HepG2 (cell line): ENCODE results near the gene FGGY. TPM values are rescaled to one million over a fixed set of nuclear protein-coding genes. Genes with fewer than 3 reads are reported as not detected.

Experiments
- AKAP8 ChIP-seq: sonication (generic); formaldehyde crosslinking; IDR thresholded peaks from 2 replicates; pipeline ENCODE4 v1.5.1; 2020; ENCODE audit warnings: mild to moderate bottlenecking, missing genetic modification reagents
- ATF1 ChIP-seq: IDR thresholded peaks from 2 replicates; pipeline ENCODE4 v1.6.1; 2016; ENCODE audit warnings: mild to moderate bottlenecking, control low read depth
- FOXC1 ChIP-seq: sonication (generic); formaldehyde crosslinking; IDR thresholded peaks from 2 replicates; pipeline ENCODE4 v1.8.0; 2022; ENCODE audit warnings: mild to moderate bottlenecking, missing genetic modification reagents, borderline replicate concordance
- GATAD2A ChIP-seq: IDR thresholded peaks from 2 replicates; pipeline ENCODE4 v1.6.1; 2016
- HDAC1 ChIP-seq: sonication (generic); formaldehyde crosslinking; IDR thresholded peaks from 2 replicates; pipeline ENCODE4 v1.5.1; 2020; ENCODE audit warnings: mild to moderate bottlenecking, missing genetic modification reagents
- HMGA1 ChIP-seq: sonication (generic); formaldehyde crosslinking; conservative IDR thresholded peaks from 2 replicates; pipeline ENCODE4 v1.4.0; 2020; ENCODE audit warnings: missing genetic modification reagents
- HOXA3 ChIP-seq: sonication (generic); formaldehyde crosslinking; IDR thresholded peaks from 2 replicates; pipeline ENCODE4 v1.5.0; 2020; ENCODE audit warnings: missing genetic modification reagents
- IRX3 ChIP-seq: sonication (generic); formaldehyde crosslinking; IDR thresholded peaks from 2 replicates; pipeline ENCODE4 v1.8.1; 2023; ENCODE audit warnings: mild to moderate bottlenecking, low read depth, missing genetic modification reagents, borderline replicate concordance
- MIXL1 ChIP-seq: IDR thresholded peaks from 2 replicates; pipeline ENCODE4 v1.6.1; 2016
- MTA1 ChIP-seq: sonication (generic); formaldehyde crosslinking; IDR thresholded peaks from 2 replicates; pipeline ENCODE4 v1.4.0; 2020; ENCODE audit warnings: missing genetic modification reagents, mild to moderate bottlenecking, borderline replicate concordance
- MXI1 ChIP-seq: IDR thresholded peaks from 3 replicates; pipeline ENCODE4 v1.6.1; 2012; ENCODE audit warnings: low read depth, low read length, inconsistent platforms, borderline replicate concordance
- PTBP1 ChIP-seq: fragments of 200-400 bp; formaldehyde crosslinking; IDR thresholded peaks from 2 replicates; pipeline ENCODE4 v1.6.1; 2018; ENCODE audit warnings: low read length, low read depth; ENCODE audit not compliant: poor library complexity, severe bottlenecking
- SAFB2 ChIP-seq: sonication (generic); formaldehyde crosslinking; IDR thresholded peaks from 2 replicates; pipeline ENCODE4 v1.5.1; 2020; ENCODE audit warnings: missing genetic modification reagents, low read depth, mild to moderate bottlenecking, borderline replicate concordance
- SAP130 ChIP-seq: IDR thresholded peaks from 2 replicates; pipeline ENCODE4 v1.6.1; 2016; ENCODE audit warnings: low read depth
- SKI ChIP-seq: fragments of 450-650 bp; IDR thresholded peaks from one replicate; pipeline ENCODE4 v1.6.1; 2018; ENCODE audit warnings: mild to moderate bottlenecking; ENCODE audit not compliant: partially characterized antibody
- SRY ChIP-seq: sonication (generic); formaldehyde crosslinking; IDR thresholded peaks from 2 replicates; pipeline ENCODE4 v1.8.0; 2022; ENCODE audit warnings: mild to moderate bottlenecking, missing genetic modification reagents
- STAG1 ChIP-seq: sonication (generic); formaldehyde crosslinking; IDR thresholded peaks from 2 replicates; pipeline ENCODE4 v1.4.0; 2020; ENCODE audit warnings: missing genetic modification reagents
- TSC22D2 ChIP-seq: sonication (generic); formaldehyde crosslinking; IDR thresholded peaks from 2 replicates; pipeline ENCODE4 v1.5.1; 2020; ENCODE audit warnings: missing genetic modification reagents, mild to moderate bottlenecking, borderline replicate concordance
- ZBTB8A ChIP-seq: sonication (generic); formaldehyde crosslinking; IDR thresholded peaks from 2 replicates; pipeline ENCODE4 v1.4.0; 2020; ENCODE audit warnings: mild to moderate bottlenecking, low read depth, missing genetic modification reagents, borderline replicate concordance
- ZFP1 ChIP-seq: IDR thresholded peaks from 2 replicates; pipeline ENCODE4 v1.6.1; 2016
- ZFP82 ChIP-seq: sonication (generic); formaldehyde crosslinking; IDR thresholded peaks from 2 replicates; pipeline ENCODE4 v1.5.1; 2020; ENCODE audit warnings: mild to moderate bottlenecking, missing genetic modification reagents, borderline replicate concordance
- ZNF124 ChIP-seq: sonication (generic); formaldehyde crosslinking; IDR thresholded peaks from 2 replicates; pipeline ENCODE4 v1.4.0; 2020; ENCODE audit warnings: missing genetic modification reagents
- ZNF160 ChIP-seq: sonication (generic); formaldehyde crosslinking; IDR thresholded peaks from 2 replicates; pipeline ENCODE4 v1.8.0; 2022; ENCODE audit warnings: mild to moderate bottlenecking, inconsistent platforms, missing genetic modification reagents
- ZNF224 ChIP-seq: sonication (generic); formaldehyde crosslinking; IDR thresholded peaks from 2 replicates; pipeline ENCODE4 v1.5.0; 2020; ENCODE audit warnings: mild to moderate bottlenecking, missing genetic modification reagents
- ZNF484 ChIP-seq: sonication (generic); formaldehyde crosslinking; IDR thresholded peaks from 2 replicates; pipeline ENCODE4 v1.5.1; 2020; ENCODE audit warnings: mild to moderate bottlenecking, low read depth, missing genetic modification reagents, borderline replicate concordance
- ZNF558 ChIP-seq: sonication (generic); formaldehyde crosslinking; IDR thresholded peaks from 2 replicates; pipeline ENCODE4 v1.9.0; 2022; ENCODE audit warnings: mild to moderate bottlenecking, missing genetic modification reagents, borderline replicate concordance
- ZNF777 ChIP-seq: sonication (generic); formaldehyde crosslinking; IDR thresholded peaks from 2 replicates; pipeline ENCODE4 v1.4.0; 2020; ENCODE audit warnings: missing genetic modification reagents
- polyA plus RNA-seq, 8 experiments: library from polyadenylated mRNA; depleted of rRNA in 3 of 8; stranded (reverse) in 7 of 8; unstranded in 1 of 8; fragments of >200 nt; fragmentation: Illumina TruSeq in 4 of 8; extraction: Trizol in 4 of 8; gene quantifications; 2 replicates each; pipeline versions ENCODE4 v1.2.1 to v1.2.3, GENCODE V29; 2011 to 2016; ENCODE audit warnings: low read depth in 4 of 8, missing spikeins in 1 of 8, mixed read lengths in 1 of 8; ENCODE audit not compliant: insufficient read depth in 1 of 8
- total RNA-seq, 5 experiments: library from RNA; depleted of rRNA; stranded (reverse); fragments of >200 nt; fragmentation: Illumina TruSeq; extraction: Trizol; gene quantifications; 2 replicates each; pipeline ENCODE4 v1.2.3, GENCODE V29; 2016; ENCODE audit warnings: low read depth in 1 of 5
- TF ChIP-seq, protein P1 (sequence below): sonication (generic); formaldehyde crosslinking; IDR thresholded peaks from 2 replicates; pipeline ENCODE4 v1.5.0; 2020; ENCODE audit warnings: missing genetic modification reagents
- TF ChIP-seq, protein P2 (sequence below): sonication (generic); formaldehyde crosslinking; IDR thresholded peaks from 2 replicates; pipeline ENCODE4 v1.8.1; 2023; ENCODE audit warnings: mild to moderate bottlenecking, missing genetic modification reagents, borderline replicate concordance
- TF ChIP-seq, protein P3 (sequence below): sonication (generic); formaldehyde crosslinking; IDR thresholded peaks from 2 replicates; pipeline ENCODE4 v1.4.0; 2020; ENCODE audit warnings: missing genetic modification reagents, borderline replicate concordance

The FGGY gene
- total and polyA plus RNA-seq, 2 of the 13 experiments (the other 11 are each of a cell fraction or from before 2014, with no cell fraction given) = 15.7 to 27.5 TPM

DNA sequence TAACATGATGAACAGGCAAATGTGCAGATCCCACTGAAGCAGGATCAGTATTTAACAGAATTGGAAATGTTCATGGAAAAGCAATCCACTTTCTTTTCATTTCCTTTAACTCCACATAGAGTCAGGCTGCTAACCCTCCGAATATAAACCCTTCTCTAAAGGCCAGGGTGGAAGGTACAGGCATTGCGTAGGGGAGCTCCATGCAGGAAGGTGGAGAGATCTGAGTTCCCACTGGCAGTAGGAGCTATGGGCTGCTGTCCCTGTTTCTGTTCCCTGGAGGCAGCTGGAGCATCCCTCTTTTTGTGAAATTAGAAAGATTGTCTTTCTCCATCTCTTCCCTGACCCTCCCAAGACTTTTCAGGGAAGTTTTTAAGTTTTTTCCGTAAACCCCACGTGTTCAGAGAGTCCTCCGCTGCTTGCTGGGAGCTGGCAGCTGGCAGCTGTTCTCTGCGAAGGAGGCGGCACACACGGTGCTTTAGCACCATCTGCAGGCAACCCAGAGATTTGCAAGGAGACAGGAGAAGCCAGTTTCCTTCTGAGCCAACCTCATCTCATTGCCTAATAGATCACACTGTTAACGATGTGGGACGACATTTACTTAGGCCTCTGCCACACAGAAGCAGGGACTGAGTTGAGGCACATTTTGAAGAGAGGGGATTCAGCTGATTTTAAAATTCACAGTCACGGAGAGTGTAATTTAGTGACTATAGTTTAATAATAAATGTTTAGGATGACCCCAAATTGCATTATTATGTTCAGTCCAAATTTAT, 462.4 kb downstream of the FGGY start (continued):
- TF ChIP-seq SKI = no peak
- TF ChIP-seq MTA1 (CRISPR knock-in tag) = no peak
- peak; percentile 100 for TF ChIP-seq STAG1 (CRISPR knock-in tag)
- TF ChIP-seq, protein P1, sequence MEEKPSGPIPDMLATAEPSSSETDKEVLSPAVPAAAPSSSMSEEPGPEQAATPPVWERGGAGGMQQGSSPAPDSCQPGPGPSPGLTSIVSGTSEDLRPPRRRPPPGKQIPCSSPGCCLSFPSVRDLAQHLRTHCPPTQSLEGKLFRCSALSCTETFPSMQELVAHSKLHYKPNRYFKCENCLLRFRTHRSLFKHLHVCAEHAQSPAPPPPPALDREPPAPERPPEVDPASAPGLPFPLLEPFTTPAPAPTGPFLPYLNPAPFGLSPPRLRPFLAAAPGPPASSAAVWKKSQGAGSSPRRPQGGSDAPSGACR (CRISPR knock-in tag) = no peak
- TF ChIP-seq ZBTB8A (CRISPR knock-in tag) = no peak
- no peak for TF ChIP-seq ATF1 (CRISPR knock-in tag)
- no peak; the same call in 1 of the 2 replicates for TF ChIP-seq HOXA3 (CRISPR knock-in tag)
- TF ChIP-seq ZNF224 (CRISPR knock-in tag) = no peak
- no peak for TF ChIP-seq SAFB2 (CRISPR knock-in tag)
- 0 out of 2 replicates have a peak, but pooled peaks have one; percentile 23 for TF ChIP-seq MIXL1
- no peak for TF ChIP-seq ZFP82
- TF ChIP-seq, protein P2, sequence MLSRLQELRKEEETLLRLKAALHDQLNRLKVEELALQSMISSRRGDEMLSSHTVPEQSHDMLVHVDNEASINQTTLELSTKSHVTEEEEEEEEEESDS = no peak
- no peak for TF ChIP-seq PTBP1
- TF ChIP-seq GATAD2A (CRISPR knock-in tag) = 0 out of 2 replicates have a peak, but pooled peaks have one; percentile 30
- TF ChIP-seq ZNF124 (CRISPR knock-in tag) = no peak
- no peak for TF ChIP-seq HDAC1
- TF ChIP-seq ZNF484 (CRISPR knock-in tag) = no peak
- TF ChIP-seq AKAP8 (CRISPR knock-in tag) = no peak
- no peak for TF ChIP-seq ZNF777 (CRISPR knock-in tag)
- TF ChIP-seq, protein P3, sequence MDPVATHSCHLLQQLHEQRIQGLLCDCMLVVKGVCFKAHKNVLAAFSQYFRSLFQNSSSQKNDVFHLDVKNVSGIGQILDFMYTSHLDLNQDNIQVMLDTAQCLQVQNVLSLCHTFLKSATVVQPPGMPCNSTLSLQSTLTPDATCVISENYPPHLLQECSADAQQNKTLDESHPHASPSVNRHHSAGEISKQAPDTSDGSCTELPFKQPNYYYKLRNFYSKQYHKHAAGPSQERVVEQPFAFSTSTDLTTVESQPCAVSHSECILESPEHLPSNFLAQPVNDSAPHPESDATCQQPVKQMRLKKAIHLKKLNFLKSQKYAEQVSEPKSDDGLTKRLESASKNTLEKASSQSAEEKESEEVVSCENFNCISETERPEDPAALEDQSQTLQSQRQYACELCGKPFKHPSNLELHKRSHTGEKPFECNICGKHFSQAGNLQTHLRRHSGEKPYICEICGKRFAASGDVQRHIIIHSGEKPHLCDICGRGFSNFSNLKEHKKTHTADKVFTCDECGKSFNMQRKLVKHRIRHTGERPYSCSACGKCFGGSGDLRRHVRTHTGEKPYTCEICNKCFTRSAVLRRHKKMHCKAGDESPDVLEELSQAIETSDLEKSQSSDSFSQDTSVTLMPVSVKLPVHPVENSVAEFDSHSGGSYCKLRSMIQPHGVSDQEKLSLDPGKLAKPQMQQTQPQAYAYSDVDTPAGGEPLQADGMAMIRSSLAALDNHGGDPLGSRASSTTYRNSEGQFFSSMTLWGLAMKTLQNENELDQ (CRISPR knock-in tag) = no peak
- TF ChIP-seq ZFP1 (CRISPR knock-in tag) = no peak
- TF ChIP-seq ZNF558 (CRISPR knock-in tag) = no peak
- TF ChIP-seq IRX3 (CRISPR knock-in tag) = no peak
- no peak for TF ChIP-seq HMGA1 (CRISPR knock-in tag)
- TF ChIP-seq SRY (CRISPR knock-in tag) = no peak
- no peak for TF ChIP-seq TSC22D2 (CRISPR knock-in tag)
- no peak for TF ChIP-seq FOXC1
- TF ChIP-seq MXI1 = peak; percentile 34; the same call in 1 of the 3 replicates
- TF ChIP-seq ZNF160 (CRISPR knock-in tag) = no peak
- peak; percentile 56; the same call in 1 of the 2 replicates for TF ChIP-seq SAP130 (CRISPR knock-in tag)
